Ovary (tissue), 3 donors: Measurements from ENCODE around the gene TNRC6B.

ENCODE experiments used
- CTCF ChIP-seq, 3 donors: fragments of 450-650 bp in 2 of 3; fragments of 200-600 bp in 1 of 3; IDR thresholded peaks; one replicate each; pipeline versions ENCODE4 v1.5.1 to v1.8.0; 2016 to 2022; ENCODE audit warnings: antibody characterized with exemption in 3 of 3, mild to moderate bottlenecking in 1 of 3
- POLR2A ChIP-seq: fragments of 450-650 bp; IDR thresholded peaks from one replicate; pipeline ENCODE4 v1.6.1; 2017; ENCODE audit warnings: antibody characterized with exemption, mild to moderate bottlenecking, moderate library complexity
- donor health status: DM: no; HTN: no; CAD: no.

- no peak for TF ChIP-seq CTCF (IDR thresholded peaks at IDR 0.05)
- no peak for TF ChIP-seq POLR2A
Measured at GRCh38 chr22:40190501-40190900, 12.8 kb downstream of the TNRC6B start.
